ENCODE data around the gene FGGY.
A peak's percentile ranks its signal among the peaks of the same experiment; 100 is the strongest.

FGGY gene

DNA sequence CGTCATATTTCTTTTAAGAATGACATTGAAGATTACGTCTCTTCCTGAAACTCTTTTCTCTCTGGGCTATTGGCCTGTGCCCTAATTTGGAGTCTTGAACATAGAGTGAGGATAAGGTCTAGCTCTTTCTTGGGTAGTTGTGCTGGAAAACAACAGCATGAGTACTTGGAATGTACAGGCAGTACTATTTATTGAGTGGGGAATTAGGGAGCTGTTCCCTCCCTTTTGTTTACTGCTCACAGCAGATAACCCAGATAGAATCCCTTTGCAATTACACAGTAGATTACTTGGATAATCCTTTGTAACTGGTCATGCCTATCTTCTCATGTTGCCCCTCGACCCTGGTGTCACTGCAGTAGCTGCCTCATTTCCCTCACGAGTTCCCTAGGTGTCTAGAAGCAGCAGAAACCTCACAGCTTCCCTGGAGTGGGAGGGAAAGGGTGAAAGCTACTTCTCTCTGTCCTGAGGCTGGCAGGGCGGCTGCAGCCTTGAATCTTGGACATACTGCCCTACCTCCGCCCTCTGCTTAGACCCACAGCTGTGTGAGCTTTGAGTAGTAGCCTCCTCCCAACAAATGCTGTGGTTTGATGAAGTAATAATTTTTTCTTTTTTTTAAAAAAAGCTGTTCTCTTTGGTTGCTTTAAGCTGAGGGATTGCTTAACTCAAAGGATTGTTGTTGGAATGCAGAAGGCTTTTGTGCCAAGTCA, 70.6 kb downstream of the FGGY start:
- TF ChIP-seq CTCF (IDR thresholded peaks at IDR 0.05; ENCODE audit: low read depth, low read length): no peak
- no peak overlapping the region for H3K4me3 ChIP-seq (ENCODE audit: low read depth, low read length)
- in situ Hi-C loops (cut with HindIII; ENCODE audit: low sequenced_read_pairs): no loop called here
- peak; percentile 95 for DNase-seq (ENCODE audit: low read depth, low spot score)

GRCh38 chr1:59368008-59368670, 71.2 kb downstream of the FGGY start:
- in situ Hi-C loops (cut with HindIII; ENCODE audit: low sequenced_read_pairs): no loop called here
- DNase-seq (ENCODE audit: low read depth, low spot score): no peak
- H3K4me3 ChIP-seq (ENCODE audit: low read depth, low read length): no peak overlapping the region

DNA sequence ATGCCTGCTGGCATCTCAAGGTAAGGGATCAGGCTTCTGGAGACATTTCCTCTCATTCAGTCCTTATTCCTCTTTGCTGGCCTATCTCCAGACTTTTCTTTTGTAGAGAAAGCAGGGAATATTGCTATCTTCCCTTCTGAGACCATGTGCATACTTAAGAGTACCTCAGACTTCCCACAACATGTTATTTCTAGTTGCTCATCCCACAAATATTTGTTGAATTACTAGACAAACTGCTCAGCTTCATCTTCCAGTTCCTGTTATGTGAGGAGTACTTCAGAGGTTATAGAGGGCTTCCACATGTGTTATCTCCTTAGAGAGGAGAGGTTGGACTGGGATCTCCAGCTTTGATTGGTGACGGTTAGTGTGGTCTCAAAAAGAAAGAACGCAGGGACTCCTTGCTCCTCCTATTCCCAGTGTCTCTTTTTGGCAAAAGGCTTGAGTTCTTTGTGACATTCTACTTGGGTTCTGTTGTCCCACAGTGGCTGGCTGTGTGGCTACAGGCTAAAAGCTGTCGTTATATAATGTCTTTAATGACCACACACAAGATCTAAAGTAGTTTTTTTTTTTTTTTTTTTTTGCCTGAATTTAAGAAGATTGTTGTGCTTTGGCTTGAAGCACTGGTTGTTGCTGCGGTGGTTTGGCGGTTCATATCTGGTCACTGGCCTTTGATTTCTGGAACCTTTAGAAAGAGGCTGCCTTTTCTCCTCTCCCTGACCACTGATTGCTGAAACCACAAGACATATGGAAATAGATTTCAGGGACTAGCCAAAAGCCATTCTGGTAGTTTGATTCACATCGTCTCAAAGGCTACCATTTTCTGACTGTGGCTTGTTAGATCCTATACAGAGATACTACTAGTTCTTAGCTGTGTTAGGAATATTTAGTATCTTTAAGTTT, 78.7 kb downstream of the FGGY start:
- no peak for TF ChIP-seq CTCF (IDR thresholded peaks at IDR 0.05; ENCODE audit: low read depth, low read length)
- DNase-seq (ENCODE audit: low read depth, low spot score): peak; percentile 98
- no peak overlapping the region for H3K4me3 ChIP-seq (ENCODE audit: low read depth, low read length)
- in situ Hi-C loops (cut with HindIII; ENCODE audit: low sequenced_read_pairs): no loop called here

More at GRCh38 chr1:59368008-59368670, 71.2 kb downstream of the FGGY start:
- TF ChIP-seq CTCF (IDR thresholded peaks at IDR 0.05; ENCODE audit: low read depth, low read length): no peak

DNA sequence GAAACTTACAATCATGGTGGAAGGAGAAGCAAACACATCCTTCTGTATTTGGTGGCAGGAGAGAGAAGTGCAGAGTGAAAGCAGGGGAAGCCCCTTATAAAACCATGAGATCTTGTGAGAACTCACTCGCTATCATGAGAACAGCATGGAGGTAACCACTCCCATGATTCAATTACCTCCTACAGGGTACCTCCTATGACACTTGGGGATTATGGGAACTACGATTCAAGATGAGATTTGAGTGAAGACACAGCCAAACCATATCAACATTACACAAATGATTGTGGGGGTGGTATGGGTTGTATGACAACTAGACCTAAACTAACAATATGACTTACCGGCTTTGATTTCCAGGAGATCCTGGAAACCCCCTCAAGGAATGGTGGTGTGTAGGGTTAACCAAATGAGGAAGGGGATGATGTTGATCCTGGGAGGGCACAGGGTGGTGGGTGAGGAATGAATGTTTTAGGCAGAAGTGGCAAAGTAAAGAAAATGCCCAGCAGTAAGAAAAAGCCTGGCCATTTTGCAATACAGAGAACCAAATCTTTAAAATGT, 80.5 kb downstream of the FGGY start:
- H3K4me3 ChIP-seq (ENCODE audit: low read depth, low read length): no peak overlapping the region
- in situ Hi-C loops (cut with HindIII; ENCODE audit: low sequenced_read_pairs): no loop called here
- DNase-seq (ENCODE audit: low read depth, low spot score): no peak
- TF ChIP-seq CTCF (IDR thresholded peaks at IDR 0.05; ENCODE audit: low read depth, low read length): no peak

- no peak for DNase-seq (ENCODE audit: low read depth, low spot score)
- no peak for TF ChIP-seq CTCF (IDR thresholded peaks at IDR 0.05; ENCODE audit: low read depth, low read length)
These were observed 81.9 kb downstream of the FGGY start for GRCh38 chr1:59378621-59379370.

GRCh38 chr1:59379371-59379728, 82.5 kb downstream of the FGGY start:
- H3K4me3 ChIP-seq (ENCODE audit: low read depth, low read length): no peak overlapping the region
- no peak for DNase-seq (ENCODE audit: low read depth, low spot score)
- TF ChIP-seq CTCF (IDR thresholded peaks at IDR 0.05; ENCODE audit: low read depth, low read length): no peak
- in situ Hi-C loops (cut with HindIII; ENCODE audit: low sequenced_read_pairs): no loop called here

More at GRCh38 chr1:59378621-59379370, 81.9 kb downstream of the FGGY start:
- in situ Hi-C loops (cut with HindIII; ENCODE audit: low sequenced_read_pairs): no loop called here
- no peak overlapping the region for H3K4me3 ChIP-seq (ENCODE audit: low read depth, low read length)
